ENCODE data around the gene SLC45A1.
A peak's percentile ranks its signal among the peaks of the same experiment; 100 is the strongest.

The SLC45A1 gene

DNA sequence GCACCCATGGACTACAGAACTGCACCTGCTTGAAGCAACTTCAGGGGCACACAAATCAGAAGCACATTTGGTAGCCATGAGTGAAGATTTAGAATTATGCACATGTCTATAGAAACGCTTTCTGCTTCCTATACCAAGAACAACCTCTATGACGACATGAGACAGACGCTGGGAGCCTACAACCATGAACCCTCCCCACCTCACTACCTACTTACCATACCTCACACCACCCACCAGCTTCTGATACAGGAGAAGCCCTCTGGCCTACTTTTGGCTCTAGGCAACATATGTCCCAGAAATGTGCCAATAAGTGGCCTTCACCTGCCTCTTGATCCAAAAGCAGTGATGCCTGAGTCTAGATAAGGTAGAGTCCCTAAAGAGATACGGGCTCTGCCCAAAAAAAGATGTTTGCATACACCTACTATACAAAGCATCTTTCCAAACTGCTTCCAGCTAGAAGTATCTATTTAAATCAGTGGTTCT, 58.5 kb downstream of the SLC45A1 start:
- no CpG with 5 or more reads among the region's 4 CpGs for WGBS, 2 donors (ENCODE audit: extremely low coverage in 2 of 2, insufficient read length in 2 of 2, insufficient replicate concordance in 1 of 2)
- DNase-seq (ENCODE audit: low spot score): no peak
- no peak overlapping the region for H2AFZ ChIP-seq (ENCODE audit: low read length)
- no peak overlapping the region for H3K27ac ChIP-seq (replicated peaks; ENCODE audit: low read length)
- no peak overlapping the region for H3K14ac ChIP-seq (ENCODE audit: low read length)
- H3K4ac ChIP-seq (ENCODE audit: low read length): no peak overlapping the region
- no peak overlapping the region for H2AK5ac ChIP-seq (ENCODE audit: low read depth, low read length)
- H3K27me3 ChIP-seq (ENCODE audit: control insufficient read depth in 3 of 3, insufficient read depth in 3 of 3, low read depth in 1 of 3, low read length in 3 of 3): no peaks in the 10 kb centered on the region
- no peak overlapping the region for H2BK5ac ChIP-seq (ENCODE audit: low read length)
- no peak overlapping the region for H4K91ac ChIP-seq (ENCODE audit: low read depth, low read length, poor library complexity)
- peaks cover 7% of the 10 kb centered on the region for H3K79me1 ChIP-seq (ENCODE audit: low read depth, low read length)
- no peaks in the 10 kb centered on the region for H3K9me3 ChIP-seq (replicated peaks in 1 of 2; ENCODE audit: control insufficient read depth in 2 of 2, insufficient read depth in 1 of 2, low read depth in 1 of 2, low read length in 2 of 2)
- H2BK12ac ChIP-seq (ENCODE audit: low read length): no peak overlapping the region
- no peak overlapping the region for H3K18ac ChIP-seq (ENCODE audit: low read length)
- H3K36me3 ChIP-seq (replicated peaks in 1 of 2; ENCODE audit: control insufficient read depth in 2 of 2, insufficient read depth in 2 of 2, low read length in 2 of 2): peaks cover 4 to 54% of the 10 kb centered on the region in 2 donors
- no peak overlapping the region for H3K4me2 ChIP-seq (ENCODE audit: insufficient read depth, low read length, poor library complexity, severe bottlenecking)
- H3K9ac ChIP-seq (ENCODE audit: low read depth, low read length, poor library complexity): no peak overlapping the region
- H3K4me1 ChIP-seq (ENCODE audit: control insufficient read depth in 2 of 2, insufficient read depth in 1 of 2, low read depth in 1 of 2, low read length in 2 of 2): peaks cover 25 to 36% of the 10 kb centered on the region in 2 donors
- no peak overlapping the region for H3K4me3 ChIP-seq (ENCODE audit: low read length in 2 of 2)
- H4K8ac ChIP-seq (ENCODE audit: low read depth, low read length): no peak overlapping the region
- H3K23ac ChIP-seq (ENCODE audit: low read depth, low read length, poor library complexity): no peak overlapping the region
- H2BK120ac ChIP-seq (ENCODE audit: low read depth, low read length): no peak overlapping the region
- no peak overlapping the region for H2BK15ac ChIP-seq (ENCODE audit: low read length)

DNA sequence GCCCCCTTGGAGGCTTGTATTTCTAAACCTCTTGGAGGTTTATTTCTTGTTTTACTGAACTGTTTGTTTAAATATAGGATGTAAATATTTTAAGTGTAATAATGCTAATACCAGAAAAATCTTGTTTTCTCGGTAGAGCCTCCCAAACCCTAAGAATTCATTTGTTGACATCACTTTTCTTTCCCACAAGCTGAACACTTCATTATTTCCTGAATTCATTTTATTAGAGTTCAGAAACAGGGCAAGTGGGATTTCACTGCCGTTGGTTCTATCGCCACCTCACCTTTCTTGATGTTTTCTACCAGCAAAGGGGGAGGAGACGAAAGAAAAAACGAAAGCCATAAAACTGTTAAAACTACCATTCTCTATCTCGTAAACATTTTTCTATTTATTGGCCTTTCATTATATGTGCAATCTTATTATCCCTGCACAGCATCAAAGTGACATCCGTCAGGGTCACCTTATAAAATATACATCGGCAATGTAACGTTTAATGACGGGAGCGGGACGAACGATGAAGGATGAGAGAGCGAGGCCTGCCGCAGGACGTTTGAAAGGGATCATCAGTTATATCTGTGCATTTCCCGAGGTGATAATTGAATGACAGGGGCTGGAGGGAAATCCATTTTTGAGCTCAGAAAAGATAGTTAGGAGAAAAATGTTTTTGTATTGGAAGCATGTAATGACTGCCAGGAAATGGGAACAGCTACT, 59.5 kb downstream of the SLC45A1 start:
- H3K18ac ChIP-seq (ENCODE audit: low read length): no peak overlapping the region
- H3K27ac ChIP-seq (replicated peaks; ENCODE audit: low read length): no peak overlapping the region
- peaks cover 25 to 35% of the 10 kb centered on the region in 2 donors for H3K4me1 ChIP-seq (ENCODE audit: control insufficient read depth in 2 of 2, insufficient read depth in 1 of 2, low read depth in 1 of 2, low read length in 2 of 2)

DNA sequence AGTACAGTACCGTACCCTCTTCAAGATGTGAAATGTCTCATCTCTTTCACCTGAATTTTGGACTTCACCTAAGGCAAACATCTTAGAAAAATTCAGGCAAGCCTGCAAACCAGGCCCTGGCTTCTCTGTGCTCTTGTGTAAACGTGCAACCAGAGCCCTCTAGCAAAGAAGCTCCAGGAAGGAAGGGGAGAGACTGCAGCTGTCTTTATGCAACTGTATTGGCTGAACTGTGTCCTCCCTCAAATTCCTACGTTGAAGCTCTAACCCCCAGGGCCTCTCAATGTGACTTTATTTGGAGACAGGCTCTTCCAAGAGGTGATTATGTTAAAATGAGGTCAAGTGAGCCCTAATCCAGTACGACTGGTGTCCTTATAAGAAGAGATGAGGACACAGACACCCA, 60.3 kb downstream of the SLC45A1 start:
- Histone ChIP-seq H2AK5ac (ENCODE audit: low read depth, low read length) (no peak overlapping the region), H3K79me1 (ENCODE audit: low read depth, low read length) (peaks cover 3% of the 10 kb centered on the region), H3K18ac (ENCODE audit: low read length) (no peak overlapping the region), H3K4ac (ENCODE audit: low read length) (no peak overlapping the region), H3K23ac (ENCODE audit: low read depth, low read length, poor library complexity) (no peak overlapping the region), H3K36me3 (replicated peaks in 1 of 2; ENCODE audit: control insufficient read depth in 2 of 2, insufficient read depth in 2 of 2, low read length in 2 of 2) (peaks cover 4 to 44% of the 10 kb centered on the region in 2 donors), H3K4me1 (ENCODE audit: control insufficient read depth in 2 of 2, insufficient read depth in 1 of 2, low read depth in 1 of 2, low read length in 2 of 2) (peaks cover 22 to 34% of the 10 kb centered on the region in 2 donors), H4K8ac (ENCODE audit: low read depth, low read length) (no peak overlapping the region), H3K4me2 (ENCODE audit: insufficient read depth, low read length, poor library complexity, severe bottlenecking) (no peak overlapping the region), H2BK5ac (ENCODE audit: low read length) (no peak overlapping the region), H3K14ac (ENCODE audit: low read length) (no peak overlapping the region), H2BK15ac (ENCODE audit: low read length) (no peak overlapping the region), H3K9me3 (replicated peaks in 1 of 2; ENCODE audit: control insufficient read depth in 2 of 2, insufficient read depth in 1 of 2, low read depth in 1 of 2, low read length in 2 of 2) (no peaks in the 10 kb centered on the region), H3K4me3 (ENCODE audit: low read length in 2 of 2) (no peak overlapping the region), H2BK12ac (ENCODE audit: low read length) (no peak overlapping the region), H3K27ac (replicated peaks; ENCODE audit: low read length) (no peak overlapping the region), H4K91ac (ENCODE audit: low read depth, low read length, poor library complexity) (no peak overlapping the region), H3K9ac (ENCODE audit: low read depth, low read length, poor library complexity) (no peak overlapping the region), H3K27me3 (ENCODE audit: control insufficient read depth in 3 of 3, insufficient read depth in 3 of 3, low read depth in 1 of 3, low read length in 3 of 3) (no peaks in the 10 kb centered on the region), H2BK120ac (ENCODE audit: low read depth, low read length) (no peak overlapping the region), H2AFZ (ENCODE audit: low read length) (no peak overlapping the region)
- no CpG with 5 or more reads among the region's 4 CpGs for WGBS, 2 donors (ENCODE audit: extremely low coverage in 2 of 2, insufficient read length in 2 of 2, insufficient replicate concordance in 1 of 2)
- DNase-seq (ENCODE audit: low spot score): no peak

More for the DNA sequence above, 59.5 kb downstream of the SLC45A1 start:
- Histone ChIP-seq H3K9ac (ENCODE audit: low read depth, low read length, poor library complexity) (no peak overlapping the region), H2BK5ac (ENCODE audit: low read length) (no peak overlapping the region), H2BK120ac (ENCODE audit: low read depth, low read length) (no peak overlapping the region), H3K27me3 (ENCODE audit: control insufficient read depth in 3 of 3, insufficient read depth in 3 of 3, low read depth in 1 of 3, low read length in 3 of 3) (no peaks in the 10 kb centered on the region), H4K91ac (ENCODE audit: low read depth, low read length, poor library complexity) (no peak overlapping the region), H3K4me3 (ENCODE audit: low read length in 2 of 2) (no peak overlapping the region), H3K14ac (ENCODE audit: low read length) (no peak overlapping the region), H3K79me1 (ENCODE audit: low read depth, low read length) (peaks cover 6% of the 10 kb centered on the region), H3K23ac (ENCODE audit: low read depth, low read length, poor library complexity) (no peak overlapping the region), H2AK5ac (ENCODE audit: low read depth, low read length) (no peak overlapping the region), H2BK15ac (ENCODE audit: low read length) (no peak overlapping the region), H3K4me2 (ENCODE audit: insufficient read depth, low read length, poor library complexity, severe bottlenecking) (no peak overlapping the region), H4K8ac (ENCODE audit: low read depth, low read length) (no peak overlapping the region), H3K4ac (ENCODE audit: low read length) (no peak overlapping the region), H2AFZ (ENCODE audit: low read length) (no peak overlapping the region), H3K9me3 (replicated peaks in 1 of 2; ENCODE audit: control insufficient read depth in 2 of 2, insufficient read depth in 1 of 2, low read depth in 1 of 2, low read length in 2 of 2) (no peaks in the 10 kb centered on the region), H3K36me3 (replicated peaks in 1 of 2; ENCODE audit: control insufficient read depth in 2 of 2, insufficient read depth in 2 of 2, low read length in 2 of 2) (peaks cover 4 to 50% of the 10 kb centered on the region in 2 donors), H2BK12ac (ENCODE audit: low read length) (no peak overlapping the region)
- no CpG with 5 or more reads among the region's 17 CpGs for WGBS, 2 donors (ENCODE audit: extremely low coverage in 2 of 2, insufficient read length in 2 of 2, insufficient replicate concordance in 1 of 2)
- DNase-seq (ENCODE audit: low spot score): no peak

DNA sequence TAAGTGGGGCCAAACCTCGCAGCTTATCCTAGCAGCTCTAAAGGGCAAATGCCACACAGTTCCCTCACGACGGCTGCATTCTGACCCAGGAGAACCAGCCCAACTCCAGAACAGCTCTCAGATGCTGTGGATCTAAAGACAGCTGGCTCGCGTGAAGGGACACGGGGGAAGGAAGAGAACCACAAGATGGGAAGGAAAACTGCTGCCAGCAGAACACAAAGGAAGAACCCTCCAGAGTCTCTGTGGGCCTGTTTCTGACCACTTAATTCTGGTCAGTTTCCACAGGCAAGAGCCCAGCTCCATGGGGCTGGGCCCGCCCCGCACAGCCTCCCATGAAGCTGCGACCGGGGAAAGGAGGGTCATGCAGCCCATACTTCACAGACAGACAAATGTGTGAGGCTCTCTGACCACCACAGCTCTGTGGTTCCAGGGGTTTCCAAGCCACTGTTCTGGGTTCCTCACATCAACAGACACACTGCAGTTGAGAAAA, 61.1 kb downstream of the SLC45A1 start:
- H2BK12ac ChIP-seq (ENCODE audit: low read length): no peak overlapping the region
- H3K27me3 ChIP-seq (ENCODE audit: control insufficient read depth in 3 of 3, insufficient read depth in 3 of 3, low read depth in 1 of 3, low read length in 3 of 3): no peaks in the 10 kb centered on the region
- H3K9ac ChIP-seq (ENCODE audit: low read depth, low read length, poor library complexity): no peak overlapping the region
- no peak overlapping the region for H4K8ac ChIP-seq (ENCODE audit: low read depth, low read length)
- H3K4ac ChIP-seq (ENCODE audit: low read length): no peak overlapping the region
- no peak overlapping the region for H2BK5ac ChIP-seq (ENCODE audit: low read length)
- H3K36me3 ChIP-seq (replicated peaks in 1 of 2; ENCODE audit: control insufficient read depth in 2 of 2, insufficient read depth in 2 of 2, low read length in 2 of 2): peaks cover 4 to 41% of the 10 kb centered on the region in 2 donors
- H3K14ac ChIP-seq (ENCODE audit: low read length): no peak overlapping the region
- H3K79me1 ChIP-seq (ENCODE audit: low read depth, low read length): peaks cover 3% of the 10 kb centered on the region
- H3K4me2 ChIP-seq (ENCODE audit: insufficient read depth, low read length, poor library complexity, severe bottlenecking): no peak overlapping the region
- no peak for DNase-seq (ENCODE audit: low spot score)
- H2AK5ac ChIP-seq (ENCODE audit: low read depth, low read length): no peak overlapping the region
- no peak overlapping the region for H3K4me3 ChIP-seq (ENCODE audit: low read length in 2 of 2)
- H2AFZ ChIP-seq (ENCODE audit: low read length): no peak overlapping the region
- H2BK15ac ChIP-seq (ENCODE audit: low read length): no peak overlapping the region
- no CpG with 5 or more reads among the region's 10 CpGs for WGBS, 2 donors (ENCODE audit: extremely low coverage in 2 of 2, insufficient read length in 2 of 2, insufficient replicate concordance in 1 of 2)
- H3K4me1 ChIP-seq (ENCODE audit: control insufficient read depth in 2 of 2, insufficient read depth in 1 of 2, low read depth in 1 of 2, low read length in 2 of 2): peaks cover 14 to 27% of the 10 kb centered on the region in 2 donors
- H3K23ac ChIP-seq (ENCODE audit: low read depth, low read length, poor library complexity): no peak overlapping the region
- no peak overlapping the region for H2BK120ac ChIP-seq (ENCODE audit: low read depth, low read length)
- H3K9me3 ChIP-seq (replicated peaks in 1 of 2; ENCODE audit: control insufficient read depth in 2 of 2, insufficient read depth in 1 of 2, low read depth in 1 of 2, low read length in 2 of 2): no peaks in the 10 kb centered on the region
- no peak overlapping the region for H4K91ac ChIP-seq (ENCODE audit: low read depth, low read length, poor library complexity)
- peak overlapping the region; percentile 41 for H3K18ac ChIP-seq (ENCODE audit: low read length)
- H3K27ac ChIP-seq (replicated peaks; ENCODE audit: low read length): no peak overlapping the region

All from neuronal stem cell (in vitro differentiated cells).